GDM1 (cell line): ENCODE measurements around the gene PARP8.
"Not testable (repeated sequence)": the region's sequence is repeated elsewhere in the genome, so short reads cannot be mapped to it uniquely, and the experiment has no call there.

Experiments used
- DNase-seq: peaks from one replicate; lab custom pipeline; 2025; lab: John Stamatoyannopoulos, UW

Gene PARP8

DNA sequence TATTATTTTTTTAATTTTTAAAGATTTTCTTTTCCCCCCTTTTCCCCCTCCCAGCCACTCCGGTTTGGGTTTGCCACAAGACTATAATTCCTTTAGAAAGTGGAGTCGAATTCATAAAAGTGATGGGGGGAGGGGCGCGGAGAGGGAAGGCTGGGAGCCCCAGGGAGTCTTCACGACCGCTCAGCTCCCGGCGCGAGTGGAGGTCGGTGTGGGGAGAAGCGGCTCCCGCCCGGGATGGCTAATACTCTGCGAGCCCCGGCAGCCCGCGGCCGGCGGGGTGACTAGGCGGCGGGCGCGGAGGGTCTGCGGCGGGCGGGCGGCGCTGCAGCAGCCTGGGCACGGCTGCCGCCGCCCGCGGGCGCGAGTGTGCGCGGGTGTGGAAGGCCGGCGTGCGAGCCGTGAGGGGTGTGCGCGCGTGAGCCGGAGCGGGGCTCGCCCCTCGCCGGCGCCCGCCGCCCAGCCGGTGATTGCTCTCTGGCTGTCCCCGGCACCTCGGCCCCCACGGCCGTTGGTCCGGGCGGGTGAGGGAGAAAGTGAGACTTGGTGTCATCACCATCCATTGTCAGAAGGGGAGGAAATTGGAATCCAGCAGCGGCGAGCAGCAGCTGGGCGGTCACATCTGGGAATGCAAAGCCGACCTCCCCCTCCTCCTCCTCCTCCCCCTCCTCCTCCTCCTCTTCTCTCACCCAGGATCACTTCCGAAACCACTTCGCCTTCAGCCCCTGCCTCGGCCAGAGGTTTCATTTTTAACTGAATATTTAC is at the start of gene PARP8:
PARP8 (plus strand) TSS at position 377 of the 762 bp plus-strand sequence. CDS start 459 bp downstream, outside the sequence.
- DNase-seq: peak; percentile 17

DNA sequence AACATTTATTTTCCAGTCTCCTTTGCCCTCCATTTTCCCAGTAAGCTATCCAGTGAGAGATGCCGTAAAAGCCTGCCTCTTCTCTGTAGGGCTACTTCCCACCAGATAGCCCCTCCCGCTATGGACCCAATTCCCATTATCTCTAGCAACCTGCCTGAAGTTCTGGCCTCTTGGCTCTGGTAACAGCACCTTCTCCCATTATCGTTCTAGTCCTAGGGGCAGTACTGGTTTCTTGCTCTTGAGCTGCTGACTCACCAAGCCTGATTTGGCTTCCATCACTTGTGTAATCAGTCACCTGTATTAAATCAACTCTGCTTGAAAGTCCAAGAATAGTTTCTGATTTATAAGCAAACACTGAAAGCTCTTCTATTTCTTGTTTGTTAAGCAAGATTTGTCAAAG is 42.8 kb upstream of the PARP8 start:
- no peak for DNase-seq

- peak; percentile 82 for DNase-seq
Observed at GRCh38 chr5:50634866-50635265, 31.6 kb upstream of the PARP8 start.

GRCh38 chr5:50637576-50637975 is 28.9 kb upstream of the PARP8 start:
- not testable (repeated sequence) for DNase-seq

GRCh38 chr5:50646591-50646990 is 19.8 kb upstream of the PARP8 start:
- DNase-seq: no peak

DNA sequence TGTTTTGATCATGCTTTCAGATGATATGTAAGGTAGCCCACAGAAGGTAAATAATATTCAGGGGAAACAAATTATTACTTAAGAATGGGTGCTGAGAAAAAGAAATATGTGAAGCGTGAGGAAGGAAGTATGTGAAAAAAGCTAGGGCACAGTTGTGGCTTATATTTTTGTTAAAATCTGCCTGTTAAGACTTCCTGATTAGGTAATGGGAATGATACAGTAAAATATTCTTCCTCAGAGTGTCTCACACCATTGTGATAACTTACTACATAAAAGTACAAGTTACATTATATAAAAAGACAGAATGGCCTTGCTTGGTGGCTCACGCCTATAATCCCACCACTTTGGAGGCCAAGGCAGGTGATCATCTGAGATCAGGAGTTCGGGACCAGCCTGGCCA is 18.7 kb upstream of the PARP8 start:
- DNase-seq: no peak

GRCh38 chr5:50653946-50654345 is 12.5 kb upstream of the PARP8 start:
- no peak for DNase-seq

DNA sequence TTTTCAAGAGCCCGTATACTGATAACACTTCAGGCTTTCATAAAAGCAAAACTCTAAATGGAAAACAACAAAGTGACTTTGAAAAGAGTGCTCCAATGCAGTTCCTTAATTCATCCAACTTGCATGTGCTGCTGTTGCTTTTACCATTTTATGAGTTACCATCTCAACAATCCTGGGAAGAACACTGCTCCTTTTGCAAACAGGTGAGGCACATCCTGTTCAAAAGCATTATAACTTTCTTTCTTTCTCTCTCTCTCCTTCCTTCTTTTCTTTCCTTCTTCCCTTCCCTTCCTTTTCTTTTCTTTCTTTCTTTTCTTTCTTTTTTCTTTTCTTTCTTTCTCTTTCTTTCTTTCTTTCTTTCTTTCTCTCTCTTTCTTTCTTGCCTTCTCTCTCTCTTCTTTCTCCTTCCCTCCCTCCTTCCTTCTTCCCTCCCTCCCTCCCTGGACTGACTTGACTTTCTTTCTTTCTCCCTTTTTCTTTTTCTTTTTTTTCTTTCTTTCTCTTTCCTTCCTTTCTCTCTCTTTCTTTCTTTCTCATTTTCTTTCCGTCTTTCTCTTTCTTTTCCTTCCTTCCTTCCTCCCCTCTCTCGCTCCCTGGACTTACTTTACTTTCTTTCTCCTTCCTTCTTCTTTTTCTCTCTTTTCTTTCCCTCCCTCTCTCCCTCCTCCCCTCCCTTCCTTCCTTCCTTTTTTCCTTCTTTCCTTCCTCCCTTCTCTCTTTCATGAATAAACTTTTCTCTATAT is 11.2 kb upstream of the PARP8 start:
- no peak for DNase-seq

- DNase-seq: no peak
Observed at GRCh38 chr5:50655810-50656205, 10.6 kb upstream of the PARP8 start.

GRCh38 chr5:50657044-50657443 is 9.4 kb upstream of the PARP8 start:
- DNase-seq: no peak

GRCh38 chr5:50658246-50658645 is 8.2 kb upstream of the PARP8 start:
- DNase-seq: no peak

DNA sequence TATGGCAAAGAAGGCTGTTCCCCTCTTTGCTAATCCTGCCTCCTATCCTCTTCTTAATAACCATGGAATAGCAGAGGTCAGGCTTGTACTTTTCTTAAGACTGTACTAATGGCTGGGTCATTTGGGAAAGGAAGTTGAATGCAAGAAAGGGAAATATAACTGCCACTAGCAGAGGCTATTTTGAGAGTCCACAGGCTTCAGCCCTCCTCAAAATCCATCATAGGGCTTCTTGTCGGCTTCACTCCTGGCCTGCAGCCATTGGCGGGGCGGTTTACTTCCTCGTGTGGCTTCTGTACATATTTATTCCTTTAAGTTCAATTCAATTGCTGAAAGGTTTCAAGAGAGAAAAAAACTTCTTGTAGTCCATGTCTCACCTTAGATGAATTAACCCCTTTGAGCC is 2.8 kb upstream of the PARP8 start:
- DNase-seq: peak; percentile 23

- DNase-seq: no peak
Observed at GRCh38 chr5:50665091-50665490, 1.3 kb upstream of the PARP8 start.

DNA sequence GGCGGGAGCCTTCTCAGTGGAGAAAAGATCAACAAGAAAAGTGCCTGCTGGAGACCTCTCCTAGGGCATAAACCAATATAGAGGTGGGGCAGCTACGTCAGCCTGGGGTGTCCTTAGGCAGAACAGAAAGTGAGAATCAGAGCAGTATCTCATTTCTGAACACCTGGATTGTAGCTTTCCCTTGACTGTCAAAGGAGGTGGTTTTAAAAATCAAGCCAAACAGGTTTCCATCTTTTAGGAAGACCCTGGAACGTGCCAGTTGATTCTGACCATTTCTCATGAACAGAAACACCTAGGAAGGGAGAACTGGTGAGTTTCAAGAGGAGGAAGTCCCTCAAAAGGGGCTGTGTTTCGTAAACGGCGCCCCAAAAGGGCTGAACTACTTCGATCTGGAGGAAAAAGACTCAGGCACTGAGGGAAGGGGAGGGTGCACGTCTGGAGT is 655 bp upstream of the PARP8 start:
- not testable (repeated sequence) for DNase-seq

DNA sequence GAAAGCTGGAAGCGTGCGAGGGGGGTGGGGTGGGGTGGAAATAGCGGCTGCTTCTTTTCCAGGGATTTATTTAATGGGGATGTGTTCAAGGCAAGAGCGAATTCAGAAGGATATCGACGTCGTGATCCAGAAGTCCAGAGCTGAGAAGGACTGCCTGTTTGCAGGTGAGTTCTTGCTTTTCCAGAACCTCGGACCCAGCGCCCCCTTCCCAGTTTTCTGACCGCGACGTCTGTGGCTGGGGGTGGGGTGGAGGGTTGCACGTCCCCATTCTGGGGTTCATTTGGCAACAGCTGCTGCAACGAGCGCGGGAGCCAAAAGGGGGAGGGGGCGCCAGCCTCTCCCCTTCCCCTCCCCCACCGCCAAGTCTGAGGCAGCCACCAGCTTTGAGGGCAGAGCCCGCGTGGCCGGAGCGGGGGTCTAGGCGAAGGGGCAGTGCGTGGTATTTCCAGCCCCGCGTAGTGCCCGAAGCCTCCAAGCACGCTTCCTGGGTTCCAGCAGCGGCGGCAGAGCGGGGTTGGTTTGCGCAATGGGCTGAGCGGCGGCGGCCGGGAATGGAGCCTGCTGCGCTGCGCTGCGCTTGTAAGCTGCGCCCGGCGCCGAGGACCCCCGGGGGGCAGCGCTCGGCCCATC is 701 bp downstream of the PARP8 start:
- DNase-seq: peak; percentile 7

- no peak for DNase-seq
Observed at GRCh38 chr5:50667653-50668595, 1.5 kb downstream of the PARP8 start.

- not testable (repeated sequence) for DNase-seq
Observed at GRCh38 chr5:50668636-50669035, 2.2 kb downstream of the PARP8 start.

DNA sequence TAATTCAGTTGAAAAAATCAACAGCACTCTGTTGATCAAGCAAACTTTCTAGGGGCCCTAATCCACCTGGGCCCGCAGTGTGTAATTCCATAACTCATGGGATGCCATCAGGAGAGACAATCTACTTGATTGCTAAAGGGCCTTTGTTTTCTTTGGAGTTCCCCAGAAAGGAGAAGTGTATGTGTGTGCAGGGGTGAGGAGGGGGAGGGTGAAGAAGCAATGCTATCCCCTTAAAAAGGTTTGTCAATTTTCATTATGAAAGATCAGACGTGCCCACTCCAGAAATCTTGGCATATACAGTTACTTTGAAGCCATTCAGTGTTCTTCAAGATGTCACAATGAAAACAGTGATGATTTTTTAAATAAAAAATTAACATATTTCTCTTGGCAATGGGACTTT is 6.2 kb downstream of the PARP8 start:
- DNase-seq: no peak

- not testable (repeated sequence) for DNase-seq
Observed at GRCh38 chr5:50673444-50673843, 7.0 kb downstream of the PARP8 start.

GRCh38 chr5:50675385-50675784 is 8.9 kb downstream of the PARP8 start:
- no peak for DNase-seq

- not testable (repeated sequence) for DNase-seq
Observed at GRCh38 chr5:50679554-50679953, 13.1 kb downstream of the PARP8 start.

DNA sequence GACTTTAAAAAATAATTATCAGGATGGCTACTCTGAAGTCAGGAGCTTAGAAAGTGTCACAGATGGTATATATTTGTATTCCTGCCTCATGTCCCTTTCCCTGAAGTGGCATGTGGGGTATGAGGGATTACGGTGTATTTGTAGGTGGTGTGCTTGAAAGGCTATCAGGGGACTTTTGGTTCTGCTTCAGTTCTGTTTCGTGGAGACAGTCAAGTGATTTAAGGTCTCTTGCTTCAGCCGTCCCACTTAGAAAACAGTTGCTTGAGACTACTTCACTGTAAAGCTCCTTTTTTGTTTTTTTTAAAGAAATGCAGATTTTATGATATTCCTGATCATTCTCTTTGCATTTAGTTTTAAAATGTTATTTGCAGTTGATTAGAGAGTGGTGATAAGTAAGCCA is 18.3 kb downstream of the PARP8 start:
- DNase-seq: no peak
